Measurements from ENCODE around the gene TP63.

The TP63 gene

DNA sequence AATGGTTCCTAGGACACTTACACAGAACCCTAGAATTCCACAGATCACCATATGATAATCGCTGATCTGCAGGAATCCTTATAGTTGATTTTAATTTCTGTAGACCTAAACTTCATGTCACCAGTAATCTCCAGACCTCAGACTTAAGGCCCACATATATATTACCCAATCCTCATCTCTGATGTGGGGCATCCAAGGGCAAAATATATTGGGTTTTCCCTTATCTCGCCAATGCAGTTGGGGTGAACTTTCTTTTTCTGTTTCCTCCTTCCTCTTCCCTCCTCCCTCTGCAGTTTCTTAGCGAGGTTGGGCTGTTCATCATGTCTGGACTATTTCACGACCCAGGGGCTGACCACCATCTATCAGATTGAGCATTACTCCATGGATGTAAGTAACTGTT is 259.3 kb downstream of the TP63 start:
- DNase-seq = no peak

DNA sequence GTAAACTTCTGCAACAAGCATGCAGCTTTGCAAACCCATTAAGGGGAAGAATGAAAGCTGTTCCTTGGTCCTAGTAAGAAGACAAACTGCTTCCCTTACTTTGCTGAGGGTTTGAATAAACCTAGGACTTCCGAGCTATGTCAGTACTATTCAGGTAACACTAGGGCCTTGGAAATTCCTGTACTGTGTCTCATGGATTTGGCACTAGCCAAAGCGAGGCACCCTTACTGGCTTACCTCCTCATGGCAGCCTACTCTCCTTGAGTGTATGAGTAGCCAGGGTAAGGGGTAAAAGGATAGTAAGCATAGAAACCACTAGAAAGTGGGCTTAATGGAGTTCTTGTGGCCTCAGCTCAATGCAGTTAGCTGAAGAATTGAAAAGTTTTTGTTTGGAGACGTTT is 265.3 kb downstream of the TP63 start:
- no peak for DNase-seq

DNA sequence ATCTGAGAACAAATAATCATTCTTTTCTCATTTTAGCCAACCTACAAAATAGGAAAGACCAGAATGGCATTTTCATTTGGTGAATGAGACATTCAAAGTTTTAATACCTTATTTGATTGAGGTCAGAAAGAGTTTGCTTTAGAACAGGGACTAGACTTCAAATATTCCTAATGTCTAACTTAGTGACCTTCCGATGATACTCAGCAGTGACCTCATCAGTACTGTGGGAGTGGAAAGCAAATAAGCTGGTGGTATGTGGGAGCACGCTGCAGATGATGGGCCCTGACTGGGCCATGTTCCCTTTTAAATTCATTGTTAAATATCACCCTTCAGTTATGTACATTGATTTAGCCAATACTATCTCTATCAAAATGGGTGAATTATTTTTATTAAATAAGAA is 266.2 kb downstream of the TP63 start:
- DNase-seq = no peak

DNA sequence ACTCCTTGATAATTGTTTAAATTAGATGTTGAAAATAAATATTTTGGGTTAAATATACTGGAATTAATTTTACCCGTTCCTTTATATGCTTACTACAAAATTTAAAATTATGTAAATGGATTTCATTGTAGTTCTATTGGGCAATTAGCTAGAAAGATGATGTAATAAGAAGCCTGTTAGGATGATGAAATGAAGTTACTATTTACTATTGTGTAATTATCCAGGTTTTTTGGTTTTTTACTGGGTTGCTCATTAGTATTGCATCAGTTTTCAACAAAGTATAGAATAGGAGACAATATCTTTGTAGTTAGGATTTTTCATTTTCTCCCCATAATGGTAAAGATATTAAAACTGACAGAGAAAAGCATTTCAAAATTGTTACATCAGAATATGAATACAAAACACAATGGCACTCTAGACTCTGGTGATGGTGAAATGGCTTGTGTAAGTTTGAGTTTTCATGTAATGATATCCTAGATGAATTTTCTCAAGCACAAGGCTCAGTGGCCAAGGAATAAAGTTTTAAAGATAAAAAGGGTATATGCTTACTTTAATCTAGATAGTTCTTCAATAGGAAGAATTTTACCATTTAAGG is 267.5 kb downstream of the TP63 start:
- DNase-seq = no peak

DNA sequence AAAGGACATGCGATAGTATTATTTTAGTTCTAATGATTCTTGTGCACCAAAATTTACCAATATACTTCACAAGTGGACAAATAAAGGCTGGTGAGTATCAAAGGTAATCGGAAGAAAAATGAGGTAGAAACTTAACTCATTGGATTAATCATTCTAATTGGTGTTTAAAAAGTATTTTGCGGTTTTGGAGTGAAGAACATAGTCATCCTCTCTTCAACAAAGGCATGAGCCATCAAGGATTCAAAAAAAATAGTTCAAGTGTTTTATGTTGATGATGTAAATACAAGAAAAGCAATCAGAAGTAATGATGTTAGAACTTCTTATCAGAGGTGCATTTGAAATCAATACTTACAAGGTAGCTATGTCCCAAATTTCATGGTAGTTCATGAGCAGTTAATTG is 268.0 kb downstream of the TP63 start:
- no peak for DNase-seq

DNA sequence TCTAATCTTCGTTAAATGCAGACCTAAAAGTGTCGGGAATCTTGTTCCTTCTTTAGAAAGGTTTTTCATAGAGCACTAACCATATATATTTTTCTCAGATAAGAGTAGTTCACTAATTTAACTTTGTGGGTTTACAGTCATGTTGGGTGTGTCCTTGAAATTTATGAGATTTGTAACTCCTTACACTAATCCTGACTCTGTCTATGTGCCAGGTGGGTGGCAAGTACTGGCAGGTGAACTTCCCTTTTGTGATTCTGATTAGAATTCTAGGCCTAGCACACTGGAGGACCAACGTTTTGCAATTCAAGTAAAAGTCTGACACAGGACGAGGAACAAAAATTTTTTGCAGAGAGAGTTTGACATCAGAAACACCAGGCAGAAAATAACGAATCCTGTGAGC is 269.4 kb downstream of the TP63 start:
- no peak for DNase-seq

DNA sequence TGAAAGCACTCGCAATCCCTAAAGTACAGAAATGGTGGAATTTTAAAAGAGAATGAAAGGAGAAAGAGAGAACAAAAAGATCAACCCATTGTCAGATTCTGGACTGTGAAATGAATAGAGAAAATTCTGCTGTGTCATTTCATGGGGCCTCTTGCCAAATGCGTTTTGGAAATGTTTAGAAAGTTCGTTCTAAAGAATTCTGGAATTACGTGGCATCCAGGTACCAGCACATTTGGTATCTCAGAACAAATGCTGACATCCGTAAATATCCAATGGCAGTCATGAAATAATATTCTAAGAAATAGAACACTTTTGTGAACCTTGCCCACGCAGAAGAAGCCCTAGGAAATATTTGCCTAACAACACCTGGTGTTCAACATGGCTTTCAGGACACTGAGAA is 270.3 kb downstream of the TP63 start:
- DNase-seq = no peak

DNA sequence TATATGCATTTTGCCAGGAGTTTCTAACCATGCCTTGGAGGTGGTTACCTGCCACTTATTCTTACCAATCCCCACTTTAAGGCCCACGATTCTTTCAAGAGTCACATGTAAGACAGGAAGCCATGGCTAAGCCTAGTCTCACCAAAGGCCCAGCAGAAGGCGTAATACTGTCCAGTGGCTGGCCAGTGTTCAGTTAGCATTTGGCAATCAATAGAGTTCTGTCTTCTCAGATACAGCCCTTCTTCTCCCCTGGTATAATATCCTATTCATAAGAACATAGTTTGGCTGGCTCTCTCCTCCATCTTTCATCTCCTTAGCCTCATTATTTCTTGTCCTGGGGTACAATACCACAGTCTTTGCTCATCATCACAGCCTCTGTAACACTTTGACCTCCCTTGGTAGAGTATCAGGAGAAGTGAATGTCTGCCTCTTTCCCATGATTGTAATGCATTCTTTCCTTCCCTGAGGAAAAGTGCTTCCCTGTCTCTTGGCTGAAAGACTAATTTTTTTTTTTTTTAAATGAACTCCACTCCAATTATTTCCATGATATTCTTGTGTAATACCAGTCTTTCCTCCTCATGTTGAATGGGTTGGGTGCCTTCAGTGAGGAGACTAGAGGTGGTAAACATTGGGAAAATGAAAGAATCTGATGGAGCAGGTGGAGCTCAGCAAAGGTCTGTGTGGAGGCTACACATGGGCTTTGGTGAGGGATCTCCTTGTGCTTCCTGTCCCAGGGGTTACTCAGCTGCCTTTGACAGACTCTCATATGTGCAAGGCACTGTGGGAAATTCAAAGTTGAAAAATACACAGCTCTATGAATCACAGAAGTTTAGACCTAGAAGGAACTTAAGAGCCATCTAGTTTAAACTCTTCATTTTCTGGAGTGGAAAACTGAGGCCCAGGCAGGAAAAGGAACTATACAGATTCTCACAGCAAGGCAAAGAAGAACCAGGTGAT is 271.3 kb downstream of the TP63 start:
- no peak for DNase-seq

DNA sequence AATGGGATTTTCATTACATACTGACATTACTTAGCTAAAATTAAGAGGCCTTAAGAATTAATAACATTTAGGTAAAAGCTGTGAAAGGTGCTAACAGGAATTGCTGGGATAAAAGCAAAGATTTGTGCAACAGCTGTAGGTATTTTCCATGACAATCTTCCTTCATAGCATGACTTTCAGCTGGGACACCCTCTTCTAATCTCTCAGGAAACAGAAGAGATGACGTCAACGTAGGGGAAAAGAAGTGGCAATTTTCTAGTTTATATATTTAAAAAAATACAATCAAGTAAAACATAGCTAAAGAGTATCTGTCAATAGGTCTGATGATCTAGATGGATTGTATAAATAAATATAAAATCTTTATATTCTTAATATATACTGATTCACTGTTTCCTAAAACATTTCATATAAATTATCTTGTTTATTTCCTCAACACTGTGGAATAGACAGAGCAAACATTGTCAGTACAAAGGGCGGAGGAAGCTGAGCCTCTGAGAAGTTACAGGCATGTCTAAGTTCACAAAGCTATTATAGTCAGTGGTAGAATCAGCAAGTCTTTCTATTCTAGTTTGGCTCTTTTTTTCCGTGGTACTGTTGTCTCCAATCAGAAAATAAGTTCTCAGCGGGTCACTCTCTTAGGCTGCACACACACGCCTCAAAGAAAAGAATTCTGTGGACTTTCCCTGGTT is 272.5 kb downstream of the TP63 start:
- DNase-seq = no peak

DNA sequence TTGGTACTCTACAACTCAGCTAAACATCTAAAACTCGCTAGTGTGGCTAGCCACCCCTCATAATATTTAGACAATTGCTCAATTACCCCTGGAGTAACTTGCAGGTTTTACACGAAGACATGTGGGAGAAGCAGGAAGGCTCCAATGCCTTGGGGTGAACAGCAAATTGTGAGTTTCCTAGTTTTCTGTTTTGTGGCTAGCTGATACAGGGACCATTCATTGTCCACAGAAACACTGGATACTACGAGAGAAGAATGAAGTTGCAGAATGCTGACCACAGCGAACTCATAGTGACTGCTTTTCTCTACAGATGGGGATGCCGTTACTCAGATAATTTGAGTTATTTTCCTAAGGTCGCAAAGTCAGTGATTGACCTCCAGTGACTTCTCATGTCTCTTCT is 276.6 kb downstream of the TP63 start:
- no peak for DNase-seq

DNA sequence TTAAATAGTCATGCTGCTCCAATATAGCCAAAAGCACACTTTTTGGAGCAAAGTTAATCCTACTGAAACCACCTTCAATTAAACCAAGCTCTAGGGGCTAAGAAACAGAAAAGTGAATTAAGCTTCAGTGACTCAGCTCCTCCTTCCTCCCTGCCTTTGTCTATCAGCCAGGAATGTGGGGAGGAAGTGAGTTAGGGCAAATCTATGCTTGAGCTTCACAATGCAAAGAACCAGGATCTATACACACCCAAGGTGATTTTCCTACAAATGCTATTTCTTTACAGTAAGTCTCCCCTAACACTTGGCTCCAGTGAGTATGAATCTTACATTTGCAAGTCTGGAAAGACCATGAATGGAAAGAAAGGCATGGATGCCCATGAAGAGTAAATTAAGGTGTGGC is 277.5 kb downstream of the TP63 start:
- no peak for DNase-seq

DNA sequence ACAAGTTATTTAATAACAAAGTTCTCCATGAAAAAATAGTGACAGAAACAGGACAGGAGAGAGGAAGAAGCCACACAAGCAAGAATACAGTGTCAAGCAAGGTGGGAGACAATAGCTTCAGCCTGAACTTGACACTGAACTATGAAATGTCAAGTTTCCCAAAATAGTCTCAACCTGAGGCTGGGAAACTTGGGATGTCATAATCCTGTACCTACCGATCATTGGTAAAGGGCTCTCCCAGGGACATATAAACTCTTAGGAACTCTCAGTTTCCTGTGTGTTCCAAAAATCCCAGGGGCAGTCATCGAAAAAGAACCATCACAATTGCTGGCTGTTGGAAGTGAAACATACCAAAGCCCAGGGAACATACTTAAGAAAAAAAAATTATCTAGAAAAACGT is 277.9 kb downstream of the TP63 start:
- DNase-seq = no peak

DNA sequence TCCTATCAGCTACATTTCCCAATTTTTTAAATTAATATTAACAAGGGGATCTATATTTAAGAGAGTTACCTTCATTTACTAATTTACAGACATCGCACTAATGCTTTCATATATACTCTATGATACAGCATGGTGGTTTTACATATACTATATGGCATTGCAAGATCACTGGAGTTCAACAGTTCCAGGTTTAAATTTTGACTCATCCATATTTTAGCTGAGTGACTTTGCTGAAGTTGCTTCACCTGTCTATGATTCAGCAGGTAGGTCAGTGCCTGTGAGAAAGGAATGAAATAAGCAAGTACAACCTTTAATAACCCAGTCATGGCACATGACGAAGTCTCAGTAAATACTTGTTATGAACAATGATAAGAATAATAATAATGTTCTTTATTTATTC is 278.4 kb downstream of the TP63 start:
- DNase-seq = no peak

DNA sequence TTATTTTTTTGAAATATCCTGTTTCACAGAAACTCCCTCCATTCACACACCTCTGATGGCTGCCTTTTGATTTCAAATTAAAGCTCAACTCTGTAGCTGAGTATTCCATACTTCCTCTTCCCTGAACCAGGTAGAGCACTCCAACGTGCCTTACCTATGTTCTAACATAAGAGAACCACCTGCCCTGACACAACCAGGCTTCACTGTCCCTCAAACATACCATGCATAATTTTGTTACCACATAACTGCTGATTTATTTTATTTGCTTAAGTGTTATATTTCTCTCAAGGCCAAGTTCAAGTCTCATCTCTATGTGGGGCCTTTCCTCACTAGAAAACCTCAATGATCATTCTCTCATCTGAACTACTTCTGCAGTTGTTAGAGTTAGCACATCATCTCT is 279.8 kb downstream of the TP63 start:
- DNase-seq = no peak

DNA sequence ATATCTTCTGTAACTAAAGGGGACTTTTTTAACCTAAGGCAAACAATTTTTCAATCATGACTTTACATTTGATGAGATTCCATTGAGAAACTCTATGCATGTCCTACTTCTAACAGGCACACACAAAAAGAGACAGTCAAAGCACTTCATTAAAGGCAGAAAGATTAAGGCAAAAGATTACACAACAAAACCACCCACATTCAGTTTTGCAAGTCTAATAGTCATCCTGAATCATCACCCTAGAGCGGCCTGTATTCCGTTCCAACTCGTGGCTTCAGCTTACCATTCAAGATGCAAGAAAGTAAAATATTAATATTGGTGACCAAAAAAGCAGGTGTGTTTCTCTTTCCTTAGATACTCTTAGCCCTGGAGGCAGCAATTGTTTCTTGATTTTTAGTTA is 283.6 kb downstream of the TP63 start:
- no peak for DNase-seq

DNA sequence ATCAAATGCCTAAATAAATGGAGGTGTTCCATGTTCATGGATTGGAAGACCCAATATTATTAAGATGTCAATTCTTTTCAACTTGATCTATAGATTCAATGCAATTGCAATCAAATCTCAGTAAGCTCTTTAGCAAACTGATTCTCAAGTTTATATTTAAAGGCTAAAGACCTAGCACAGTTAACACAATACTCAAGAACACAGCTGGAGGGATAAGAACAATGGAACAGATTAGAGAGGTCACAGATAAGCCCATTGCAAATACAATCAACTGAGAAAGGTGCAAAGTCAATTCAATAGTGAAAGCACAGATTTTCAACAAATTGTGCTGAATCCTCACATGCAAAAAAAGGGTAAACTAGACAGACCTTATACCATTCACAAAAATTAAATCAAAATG is 290.6 kb downstream of the TP63 start:
- no peak for DNase-seq

DNA sequence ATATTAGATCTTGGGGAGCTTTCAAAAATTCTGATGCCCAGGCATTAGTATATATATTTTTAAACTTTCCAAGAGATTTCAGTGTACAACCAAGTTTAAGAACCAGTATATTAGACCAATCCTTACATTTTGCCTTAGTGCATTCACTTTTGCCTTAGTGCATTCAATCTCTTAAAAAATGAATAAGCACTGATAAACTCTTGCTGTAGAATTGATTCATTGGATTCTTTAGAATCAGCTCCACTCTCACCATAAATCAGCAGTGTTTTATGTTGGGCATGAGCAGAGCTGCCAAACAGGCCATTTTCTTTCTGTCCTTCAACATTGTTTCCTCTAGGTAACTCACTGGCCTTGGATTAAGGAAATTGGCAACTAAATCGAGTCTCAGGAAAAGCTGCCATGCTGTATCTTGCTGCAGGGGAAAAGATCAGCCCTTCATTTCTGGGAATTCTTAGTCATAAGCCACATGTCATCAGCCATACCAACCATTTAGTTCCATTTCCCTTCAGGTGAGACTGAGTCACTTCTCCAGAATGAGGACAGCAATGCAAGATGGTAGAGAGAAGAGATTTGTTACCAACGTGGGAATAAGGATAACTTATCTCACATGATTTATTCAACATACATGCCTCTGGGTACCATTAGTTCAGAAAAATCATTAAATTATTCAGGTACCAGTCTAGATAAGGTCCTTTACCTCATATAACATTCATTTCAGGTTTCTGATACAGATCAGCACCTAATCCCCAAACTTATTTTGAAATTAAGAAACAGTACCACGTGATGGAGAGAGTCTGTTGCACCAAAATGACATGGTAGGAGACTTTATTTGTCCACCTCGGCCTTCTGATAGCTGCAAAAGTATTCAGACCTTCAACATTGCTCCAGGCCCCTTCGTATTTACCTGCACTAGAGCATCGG is 297.0 kb downstream of the TP63 start:
- no peak for DNase-seq

DNA sequence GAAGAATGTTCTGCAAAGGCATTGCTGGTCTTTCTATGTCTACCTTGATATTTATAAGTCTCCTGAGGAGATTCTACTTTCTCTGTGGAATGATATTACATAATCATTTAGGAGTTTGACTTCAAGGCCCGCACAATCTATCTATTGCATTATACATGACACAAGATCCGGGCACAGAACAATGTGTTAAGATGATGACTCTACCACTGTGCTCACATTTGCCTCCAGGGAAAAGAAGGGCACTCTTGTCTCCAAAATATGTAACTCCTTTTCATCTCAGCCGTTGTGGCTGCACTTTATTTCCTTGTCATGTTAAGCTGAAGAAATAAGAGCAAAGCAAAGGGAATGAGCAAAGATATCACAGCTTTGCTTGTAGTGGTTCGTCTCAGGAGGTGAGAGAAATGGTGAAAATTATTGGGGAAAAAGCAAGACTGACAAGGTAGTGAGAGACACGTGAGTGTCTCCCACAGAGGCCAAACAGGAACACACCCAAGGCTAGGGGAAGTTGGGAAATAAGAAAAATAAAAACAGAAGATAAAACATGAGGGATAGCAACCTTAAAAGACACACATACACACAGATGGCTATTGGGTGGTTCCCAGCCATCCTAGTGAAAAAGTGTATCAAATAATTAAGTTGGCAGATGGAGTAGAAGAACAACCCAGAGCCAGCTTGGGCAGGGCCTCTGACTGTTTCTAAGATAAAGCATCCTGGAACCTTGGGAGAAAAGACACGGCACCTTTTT is 305.2 kb downstream of the TP63 start:
- no peak for DNase-seq

DNA sequence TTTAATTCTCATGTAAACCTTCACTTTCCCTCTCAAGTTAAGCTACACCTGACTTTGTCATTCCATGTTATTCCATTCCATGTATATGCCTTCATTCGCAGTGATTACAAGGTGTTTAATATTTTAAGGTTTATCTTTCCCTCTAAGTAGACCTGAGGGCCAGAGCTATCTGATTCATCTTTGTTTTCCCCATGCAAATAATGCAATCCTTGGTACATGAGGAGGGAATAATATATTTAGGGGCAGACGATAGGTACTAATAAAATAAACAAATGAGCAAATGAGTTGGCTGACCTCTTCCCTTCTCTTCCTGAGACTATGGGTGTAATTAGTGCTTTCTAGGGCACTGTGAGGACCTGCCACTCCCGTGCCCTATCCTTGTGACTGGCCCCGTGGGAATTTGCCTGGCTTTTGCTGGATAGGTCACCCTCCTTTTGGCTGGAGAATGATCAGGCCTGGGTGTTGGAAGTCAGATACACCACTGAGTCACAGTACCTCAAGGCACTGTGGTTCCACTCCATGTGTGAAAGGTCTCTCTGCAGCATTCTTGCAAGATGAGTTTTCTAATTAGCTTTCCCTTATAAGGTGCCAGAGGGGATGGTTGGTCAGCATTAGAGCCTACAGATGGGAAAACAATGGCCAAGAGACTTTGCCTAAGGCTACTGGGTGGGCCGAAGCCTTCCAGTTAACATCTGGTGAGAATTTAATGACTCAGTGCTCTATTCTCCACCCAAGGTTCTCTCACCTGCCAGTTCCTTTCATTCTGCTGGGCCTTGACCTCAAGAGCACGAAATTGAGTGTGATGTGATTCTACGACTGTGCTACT is 306.3 kb downstream of the TP63 start:
- no peak for DNase-seq

DNA sequence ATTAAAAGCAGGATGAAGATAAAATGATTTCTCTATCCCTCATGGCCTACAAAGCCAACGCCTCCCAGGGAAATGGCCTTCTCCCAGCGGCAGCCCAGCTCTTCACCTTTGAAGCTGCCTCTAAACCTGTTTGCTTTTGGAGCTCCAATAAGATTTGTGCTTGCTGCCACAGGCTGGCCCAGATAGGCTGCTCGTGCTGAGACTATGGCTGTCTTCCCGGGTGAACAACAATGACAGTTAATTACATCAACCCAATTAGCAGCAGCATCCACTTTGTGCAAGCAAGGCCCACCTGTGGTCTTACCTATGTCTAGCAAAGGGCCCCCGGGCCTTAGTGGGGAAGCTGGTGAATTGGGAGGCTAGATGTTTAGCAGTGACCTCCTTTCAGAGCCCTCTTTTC is 309.9 kb downstream of the TP63 start:
- DNase-seq = no peak

DNA sequence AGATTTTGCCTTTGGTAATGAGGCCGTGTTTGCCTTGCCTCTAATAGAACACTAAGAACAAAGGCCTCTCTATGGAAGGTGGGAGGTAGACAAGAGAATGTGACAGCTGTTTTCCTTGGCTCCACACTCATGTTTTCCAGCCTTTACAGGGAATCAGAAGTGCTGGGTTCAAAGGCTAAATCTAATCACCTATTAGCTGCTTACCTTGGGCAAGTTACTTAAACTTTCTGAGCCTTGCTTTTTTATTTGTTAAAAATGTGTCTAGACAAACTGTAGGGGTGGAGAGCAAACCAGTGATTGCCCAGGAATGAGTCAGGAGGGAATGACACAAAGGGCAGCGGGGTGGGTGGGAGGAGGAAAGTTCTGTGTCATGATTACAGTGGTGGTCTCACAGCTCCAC is 310.5 kb downstream of the TP63 start:
- DNase-seq = no peak

Measured in GDM1 (cell line).